Measurements from ENCODE around the gene TP53BP1.

TP53BP1 gene

GRCh38 chr15:43520138-43520537, 27.2 kb upstream of the TP53BP1 start:
- DNase-seq (ENCODE audit: low spot score) = no peak

- DNase-seq (ENCODE audit: low spot score) = no peak
Measured at GRCh38 chr15:43519196-43519595, 26.2 kb upstream of the TP53BP1 start.

- no peak for DNase-seq (ENCODE audit: low spot score)
Measured at GRCh38 chr15:43518197-43518761, 25.3 kb upstream of the TP53BP1 start.

- no peak for DNase-seq (ENCODE audit: low spot score)
Measured at GRCh38 chr15:43517354-43518196, 24.6 kb upstream of the TP53BP1 start, which contains the start of gene MAP1A. MAP1A (plus strand) TSS chr15:43517608; CDS start chr15:43521474, 3,866 bp downstream.

- DNase-seq (ENCODE audit: low spot score) = no peak
Measured at GRCh38 chr15:43516801-43517353, 23.9 kb upstream of the TP53BP1 start.

- DNase-seq (ENCODE audit: low spot score) = no peak
Measured at GRCh38 chr15:43516185-43516584, 23.2 kb upstream of the TP53BP1 start.

- no peak for DNase-seq (ENCODE audit: low spot score)
Measured at GRCh38 chr15:43515741-43516140, 22.8 kb upstream of the TP53BP1 start.

- peak; percentile 34 for DNase-seq (ENCODE audit: low spot score)
Measured at GRCh38 chr15:43514241-43515057, 21.5 kb upstream of the TP53BP1 start.

- DNase-seq (ENCODE audit: low spot score) = no peak
Measured at GRCh38 chr15:43513550-43513949, 20.6 kb upstream of the TP53BP1 start.

GRCh38 chr15:43511012-43511885, 18.3 kb upstream of the TP53BP1 start:
- DNase-seq (ENCODE audit: low spot score) = peak; percentile 29

- DNase-seq (ENCODE audit: low spot score) = peak; percentile 85
Measured at GRCh38 chr15:43510200-43511011, 17.4 kb upstream of the TP53BP1 start.

GRCh38 chr15:43509660-43510199, 16.8 kb upstream of the TP53BP1 start:
- DNase-seq (ENCODE audit: low spot score) = no peak

GRCh38 chr15:43508991-43509659, 16.2 kb upstream of the TP53BP1 start:
- DNase-seq (ENCODE audit: low spot score) = no peak

GRCh38 chr15:43508421-43508820, 15.5 kb upstream of the TP53BP1 start:
- no peak for DNase-seq (ENCODE audit: low spot score)

- DNase-seq (ENCODE audit: low spot score) = no peak
Measured at GRCh38 chr15:43505738-43506137, 12.8 kb upstream of the TP53BP1 start.

GRCh38 chr15:43499635-43500034, 6.7 kb upstream of the TP53BP1 start:
- DNase-seq (ENCODE audit: low spot score) = no peak

- DNase-seq (ENCODE audit: low spot score) = no peak
Measured at GRCh38 chr15:43498990-43499389, 6.0 kb upstream of the TP53BP1 start.

- DNase-seq (ENCODE audit: low spot score) = no peak
Measured at GRCh38 chr15:43493703-43494472, 932 bp upstream of the TP53BP1 start.

- DNase-seq (ENCODE audit: low spot score) = no peak
Measured at GRCh38 chr15:43492266-43492665, 690 bp downstream of the TP53BP1 start.

All from HuH-7.5 (cell line).